ENCODE measurements around the gene CEP128.

Gene CEP128

DNA sequence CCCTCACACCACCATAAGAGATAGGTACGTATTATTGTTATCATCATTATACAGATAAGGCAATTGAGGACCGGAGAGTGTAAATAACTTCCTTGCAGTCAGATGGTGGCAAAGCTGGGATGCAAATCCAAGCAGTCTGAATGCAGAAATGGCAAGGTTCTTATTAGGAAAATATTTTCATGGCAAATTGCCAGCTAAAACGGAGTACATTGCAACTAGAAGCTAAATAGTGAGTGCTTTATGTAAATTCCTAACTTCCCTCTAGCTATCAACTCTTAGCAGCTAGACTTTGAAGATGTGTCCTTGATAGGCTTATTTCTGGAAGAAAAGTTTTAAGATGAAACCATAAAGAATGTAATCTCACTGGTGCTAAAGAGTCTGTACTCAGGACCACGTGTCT, 406.4 kb downstream of the CEP128 start:
- DNase-seq (ENCODE audit: low spot score): no peak
- in situ Hi-C loops (cut with MboI; ENCODE audit: low sequenced_read_pairs, unreplicated experiment): no loop called here
- TF ChIP-seq, protein P1, sequence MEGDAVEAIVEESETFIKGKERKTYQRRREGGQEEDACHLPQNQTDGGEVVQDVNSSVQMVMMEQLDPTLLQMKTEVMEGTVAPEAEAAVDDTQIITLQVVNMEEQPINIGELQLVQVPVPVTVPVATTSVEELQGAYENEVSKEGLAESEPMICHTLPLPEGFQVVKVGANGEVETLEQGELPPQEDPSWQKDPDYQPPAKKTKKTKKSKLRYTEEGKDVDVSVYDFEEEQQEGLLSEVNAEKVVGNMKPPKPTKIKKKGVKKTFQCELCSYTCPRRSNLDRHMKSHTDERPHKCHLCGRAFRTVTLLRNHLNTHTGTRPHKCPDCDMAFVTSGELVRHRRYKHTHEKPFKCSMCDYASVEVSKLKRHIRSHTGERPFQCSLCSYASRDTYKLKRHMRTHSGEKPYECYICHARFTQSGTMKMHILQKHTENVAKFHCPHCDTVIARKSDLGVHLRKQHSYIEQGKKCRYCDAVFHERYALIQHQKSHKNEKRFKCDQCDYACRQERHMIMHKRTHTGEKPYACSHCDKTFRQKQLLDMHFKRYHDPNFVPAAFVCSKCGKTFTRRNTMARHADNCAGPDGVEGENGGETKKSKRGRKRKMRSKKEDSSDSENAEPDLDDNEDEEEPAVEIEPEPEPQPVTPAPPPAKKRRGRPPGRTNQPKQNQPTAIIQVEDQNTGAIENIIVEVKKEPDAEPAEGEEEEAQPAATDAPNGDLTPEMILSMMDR (IDR thresholded peaks at IDR 0.05; ENCODE audit: borderline replicate concordance, control extremely low read depth, extremely low read depth, insufficient read depth, missing control alignments): no peak

DNA sequence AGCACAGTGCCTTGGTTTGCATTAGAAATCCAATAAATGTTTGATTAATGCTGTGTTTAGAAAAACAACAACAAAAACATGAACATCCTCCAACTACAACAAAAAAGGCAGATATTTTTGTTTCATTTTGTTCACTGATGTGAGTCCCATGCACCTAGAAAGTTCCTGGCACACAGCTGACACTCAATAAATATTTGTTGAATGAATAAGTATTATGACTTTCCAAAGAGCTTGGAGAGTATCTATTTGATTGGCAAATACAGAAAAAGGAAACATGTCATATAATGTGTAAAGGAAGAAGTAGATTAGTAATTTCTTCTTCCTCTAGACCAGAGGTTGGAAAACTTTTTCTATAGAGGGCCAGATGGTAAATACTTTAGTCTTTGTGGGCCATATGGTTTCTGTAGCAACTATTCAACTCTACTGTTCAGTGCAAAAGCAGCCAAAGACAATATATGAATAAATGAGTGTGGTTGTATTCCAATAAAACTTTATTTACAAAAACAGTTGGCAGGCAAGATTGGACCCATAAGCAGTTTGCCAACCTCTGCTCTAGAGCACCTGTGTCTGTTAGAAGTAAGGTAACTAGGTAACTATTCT, 417.9 kb downstream of the CEP128 start:
- in situ Hi-C loops (cut with MboI; ENCODE audit: low sequenced_read_pairs, unreplicated experiment): no loop called here
- DNase-seq (ENCODE audit: low spot score): no peak
- TF ChIP-seq, protein P1 (IDR thresholded peaks at IDR 0.05; ENCODE audit: borderline replicate concordance, control extremely low read depth, extremely low read depth, insufficient read depth, missing control alignments): no peak

DNA sequence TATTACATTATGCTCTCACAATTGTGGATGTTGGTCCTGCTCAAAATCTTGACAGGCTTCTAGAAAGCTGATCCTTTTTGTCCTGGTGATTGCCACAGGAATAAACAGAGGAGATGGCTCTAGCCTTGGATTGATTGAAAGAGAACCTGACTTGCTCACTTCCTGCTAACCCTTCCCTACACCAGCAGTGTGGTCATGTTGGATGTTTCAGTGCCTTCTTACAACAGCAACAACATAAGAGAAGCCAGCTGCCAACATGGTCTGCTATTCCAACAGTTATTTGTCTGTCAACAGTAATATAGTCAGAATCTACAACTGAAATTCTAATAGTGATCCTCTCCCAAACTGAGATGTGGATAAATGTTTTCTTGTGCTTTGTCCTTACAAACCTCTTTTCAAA, 418.6 kb downstream of the CEP128 start:
- TF ChIP-seq, protein P1 (IDR thresholded peaks at IDR 0.05; ENCODE audit: borderline replicate concordance, control extremely low read depth, extremely low read depth, insufficient read depth, missing control alignments): no peak
- in situ Hi-C loops (cut with MboI; ENCODE audit: low sequenced_read_pairs, unreplicated experiment): no loop called here
- no peak for DNase-seq (ENCODE audit: low spot score)

DNA sequence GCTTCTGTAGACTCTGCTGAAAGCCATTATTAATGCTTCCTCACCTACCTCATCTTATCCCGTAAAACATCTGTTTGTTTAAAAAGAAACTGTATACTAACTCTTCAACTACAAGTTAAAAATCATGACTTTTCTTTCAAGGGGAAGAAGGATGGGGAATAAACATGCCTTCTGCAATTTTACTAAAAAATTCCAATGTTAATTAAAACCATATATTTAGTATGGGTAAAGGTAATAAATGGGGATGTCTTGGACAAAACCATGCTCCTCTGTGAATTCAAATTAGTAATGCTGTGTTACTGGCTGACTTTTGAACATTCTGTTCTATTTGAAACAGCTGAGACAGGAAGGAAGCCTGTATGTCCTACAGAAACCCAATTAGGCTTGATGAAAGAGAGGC, 419.1 kb downstream of the CEP128 start:
- TF ChIP-seq, protein P1 (IDR thresholded peaks at IDR 0.05; ENCODE audit: borderline replicate concordance, control extremely low read depth, extremely low read depth, insufficient read depth, missing control alignments): no peak
- in situ Hi-C loops (cut with MboI; ENCODE audit: low sequenced_read_pairs, unreplicated experiment): no loop called here
- no peak for DNase-seq (ENCODE audit: low spot score)

DNA sequence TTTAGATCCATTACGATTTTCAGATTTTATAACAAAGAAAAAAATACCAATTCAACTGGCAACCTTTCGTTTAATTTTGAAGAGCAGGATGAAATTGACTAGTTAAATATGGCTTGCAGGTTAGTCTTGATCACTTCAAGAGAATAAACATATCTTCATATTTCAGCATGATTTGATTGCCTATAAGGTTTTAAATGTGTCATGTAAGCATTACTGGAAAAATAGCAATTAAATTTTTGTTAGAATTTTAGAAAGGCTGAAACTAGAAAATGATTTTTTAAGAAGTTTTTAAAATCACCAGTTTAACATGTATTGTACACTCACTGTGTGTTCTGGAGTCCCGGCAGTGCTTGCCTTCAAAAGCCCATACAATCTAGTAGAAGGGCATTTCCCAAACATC, 420.1 kb downstream of the CEP128 start:
- in situ Hi-C loops (cut with MboI; ENCODE audit: low sequenced_read_pairs, unreplicated experiment): no loop called here
- TF ChIP-seq, protein P1 (IDR thresholded peaks at IDR 0.05; ENCODE audit: borderline replicate concordance, control extremely low read depth, extremely low read depth, insufficient read depth, missing control alignments): no peak
- no peak for DNase-seq (ENCODE audit: low spot score)

DNA sequence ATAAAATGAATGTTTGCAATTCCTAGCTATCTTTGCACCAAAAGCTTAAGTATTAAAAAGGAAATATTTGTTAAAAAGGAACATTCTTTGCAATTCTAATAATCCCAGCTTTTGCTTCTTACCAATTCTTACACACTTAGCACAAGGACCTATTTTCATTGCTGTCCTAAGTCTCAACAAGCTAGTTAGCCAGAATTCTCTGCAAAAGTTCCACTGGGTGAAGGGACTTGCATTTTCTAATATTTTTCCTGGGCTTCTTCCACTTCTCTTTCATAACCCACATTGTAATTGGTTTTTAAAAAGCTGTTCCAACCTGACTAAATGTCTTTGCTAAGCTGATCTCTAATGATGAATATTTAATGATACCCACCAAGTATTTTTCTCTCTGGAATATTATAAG, 422.5 kb downstream of the CEP128 start:
- in situ Hi-C loops (cut with MboI; ENCODE audit: low sequenced_read_pairs, unreplicated experiment): no loop called here
- no peak for DNase-seq (ENCODE audit: low spot score)
- TF ChIP-seq, protein P1 (IDR thresholded peaks at IDR 0.05; ENCODE audit: borderline replicate concordance, control extremely low read depth, extremely low read depth, insufficient read depth, missing control alignments): no peak
